ENCODE data around the gene L1TD1. TPM values are rescaled to one million over a fixed set of nuclear protein-coding genes. Genes with fewer than 3 reads are reported as not detected.

Gene L1TD1
- total and polyA plus RNA-seq, 2 donors (not counting 1 experiment from before 2014, with no cell fraction given): 0.09 TPM; not detected in 1

GRCh38 chr1:62208970-62209369 is 14.3 kb downstream of the L1TD1 start:
- H3K27ac Mint-ChIP-seq: no peak overlapping the region
- peaks cover 3 to 9% (median 6%) of the 10 kb centered on the region in 3 donors for H3K9me3 ChIP-seq (ENCODE audit: control extremely low read depth in 1 of 3, control insufficient read depth in 2 of 3, insufficient read depth in 1 of 3, low read length in 2 of 3)
- no peak overlapping the region for H3K4me2 ChIP-seq (replicated peaks; ENCODE audit: low read depth, low read length, poor library complexity, severe bottlenecking)
- H3K4me3 Mint-ChIP-seq: no peak overlapping the region
- H3K27me3 Mint-ChIP-seq: peaks cover 4% of the 10 kb centered on the region
- CTCF ChIA-PET: no interaction called here
- no peaks in the 10 kb centered on the region for H3K27me3 ChIP-seq (replicated peaks in 1 of 4; ENCODE audit: control extremely low read depth in 1 of 4, control insufficient read depth in 3 of 4, insufficient read depth in 4 of 4, low read length in 3 of 4)
- no peak overlapping the region for H3K9ac ChIP-seq (ENCODE audit: low read length)
- H3K4me3 ChIP-seq (ENCODE audit: control extremely low read depth in 1 of 5, extremely low read depth in 1 of 5, insufficient read depth in 1 of 5, low read depth in 2 of 5, low read length in 4 of 5): no peak overlapping the region
- DNase-seq (no peak), ATAC-seq (ENCODE audit: low read depth) (no peak)
- WGBS (ENCODE audit: insufficient coverage): 57% methylated on average over 1 of the region's 1 CpG
- POLR2A ChIA-PET: no interaction called here
- no peaks in the 10 kb centered on the region for H3K4me1 Mint-ChIP-seq
- no peaks in the 10 kb centered on the region for H3K4me1 ChIP-seq (ENCODE audit: control insufficient read depth in 2 of 2, insufficient read depth in 2 of 2, low read length in 2 of 2)
- no peak overlapping the region for H2AFZ ChIP-seq (ENCODE audit: insufficient read depth, low read depth, low read length, poor library complexity, severe bottlenecking)
- H3K36me3 ChIP-seq (replicated peaks in 1 of 2; ENCODE audit: control extremely low read depth in 1 of 2, control insufficient read depth in 1 of 2, extremely low read depth in 1 of 2, insufficient read depth in 2 of 2, low read length in 1 of 2): no peaks in the 10 kb centered on the region
- TF ChIP-seq EZH2 (IDR thresholded peaks at IDR 0.05; ENCODE audit: borderline replicate concordance, insufficient read depth, low read depth, low read length, poor library complexity, severe bottlenecking) (no peak), CTCF (IDR thresholded peaks at IDR 0.05) (no peak)
- no peak overlapping the region for H3K27ac ChIP-seq (ENCODE audit: low read length in 2 of 2)
- peaks cover 11% of the 10 kb centered on the region for H3K9me3 Mint-ChIP-seq (ENCODE audit: insufficient read depth)
- H4K20me1 ChIP-seq (ENCODE audit: control insufficient read depth, insufficient read depth, low read length, poor library complexity, severe bottlenecking): no peaks in the 10 kb centered on the region
- no peaks in the 10 kb centered on the region for H3K79me2 ChIP-seq (ENCODE audit: control insufficient read depth, insufficient read depth, low read length)
- intact Hi-C loops (cut with micrococcal nuclease): no loop called here

- no peak for DNase-seq
- H3K9me3 ChIP-seq (ENCODE audit: control extremely low read depth in 1 of 3, control insufficient read depth in 2 of 3, insufficient read depth in 1 of 3, low read length in 2 of 3): peaks cover 3 to 9% (median 6%) of the 10 kb centered on the region in 3 donors
- intact Hi-C loops (cut with micrococcal nuclease): no loop called here
- Mint-ChIP-seq H3K4me1 (no peaks in the 10 kb centered on the region), H3K4me3 (no peak overlapping the region), H3K9me3 (ENCODE audit: insufficient read depth) (peaks cover 11% of the 10 kb centered on the region), H3K27me3 (peaks cover 4% of the 10 kb centered on the region), H3K27ac (no peak overlapping the region)
- no peak overlapping the region for H3K9ac ChIP-seq (ENCODE audit: low read length)
- no peak overlapping the region for H3K4me3 ChIP-seq (ENCODE audit: control extremely low read depth in 1 of 5, extremely low read depth in 1 of 5, insufficient read depth in 1 of 5, low read depth in 2 of 5, low read length in 4 of 5)
- no peak overlapping the region for H3K27ac ChIP-seq (ENCODE audit: low read length in 2 of 2)
- no peaks in the 10 kb centered on the region for H4K20me1 ChIP-seq (ENCODE audit: control insufficient read depth, insufficient read depth, low read length, poor library complexity, severe bottlenecking)
- H2AFZ ChIP-seq (ENCODE audit: insufficient read depth, low read depth, low read length, poor library complexity, severe bottlenecking): no peak overlapping the region
- TF ChIP-seq CTCF (IDR thresholded peaks at IDR 0.05) (no peak), EZH2 (IDR thresholded peaks at IDR 0.05; ENCODE audit: borderline replicate concordance, insufficient read depth, low read depth, low read length, poor library complexity, severe bottlenecking) (no peak)
- H3K36me3 ChIP-seq (replicated peaks in 1 of 2; ENCODE audit: control extremely low read depth in 1 of 2, control insufficient read depth in 1 of 2, extremely low read depth in 1 of 2, insufficient read depth in 2 of 2, low read length in 1 of 2): no peaks in the 10 kb centered on the region
- no CpG with 5 or more reads among the region's 1 CpG for WGBS (ENCODE audit: insufficient coverage)
- H3K79me2 ChIP-seq (ENCODE audit: control insufficient read depth, insufficient read depth, low read length): no peaks in the 10 kb centered on the region
- ChIA-PET POLR2A (no interaction called here), CTCF (interaction anchor here (0.6 kb wide), 1 partner anchor 463 kb away, joined by 3 read pairs; no protein-coding TSS in a partner anchor)
- H3K4me1 ChIP-seq (ENCODE audit: control insufficient read depth in 2 of 2, insufficient read depth in 2 of 2, low read length in 2 of 2): no peaks in the 10 kb centered on the region
- no peak for ATAC-seq (ENCODE audit: low read depth)
- no peaks in the 10 kb centered on the region for H3K27me3 ChIP-seq (replicated peaks in 1 of 4; ENCODE audit: control extremely low read depth in 1 of 4, control insufficient read depth in 3 of 4, insufficient read depth in 4 of 4, low read length in 3 of 4)
- no peak overlapping the region for H3K4me2 ChIP-seq (replicated peaks; ENCODE audit: low read depth, low read length, poor library complexity, severe bottlenecking)
Observed at GRCh38 chr1:62209931-62210595, 15.4 kb downstream of the L1TD1 start.

All from B cell (primary cell).